B cell (primary cell): Measurements from ENCODE around the gene DVL1. TPM values are rescaled to one million over a fixed set of nuclear protein-coding genes. Genes with fewer than 3 reads are reported as not detected.

Source experiments
- ATAC-seq: fragments of 200-7000 bp; cut with Tn5 transposase; one replicate; pipeline ENCODE4 v1.10.0; 2021; ENCODE audit warnings: low read depth, mild to moderate bottlenecking, moderate number of reproducible peaks, moderate library complexity
- CTCF ChIA-PET: fragments of 350-600 bp; sonication (Branson Sonifier 250); formaldehyde crosslinking; loops from one replicate; lab custom pipeline; 2021; ENCODE audit warnings: antibody characterized with exemption, inconsistent platforms; lab: Charles Lee
- POLR2A ChIA-PET: fragments of 350-600 bp; sonication (Branson Sonifier 250); formaldehyde crosslinking; loops from one replicate; lab custom pipeline; 2021; ENCODE audit warnings: antibody characterized with exemption; lab: Charles Lee
- DNase-seq: peaks from one replicate; pipeline ENCODE4 v3.0.0; 2013
- H2AFZ ChIP-seq: 2 replicates; pipeline ENCODE4 v1.6.1; 2012; ENCODE audit warnings: mild to moderate bottlenecking, low read depth, low read length; ENCODE audit not compliant: insufficient read depth, poor library complexity, severe bottlenecking
- H3K27ac ChIP-seq, 2 donors: 1 replicate in 1 of 2; 2 replicates in 1 of 2; pipeline ENCODE4 v1.5.1; 2012 to 2013; ENCODE audit warnings: low read length in 2 of 2, mild to moderate bottlenecking in 2 of 2, moderate library complexity in 1 of 2
- H3K27me3 ChIP-seq, 4 experiments: fragments of 200-600 bp in 1 of 4; sonication (generic) in 1 of 4; replicated peaks in 1 of 4; 1 replicate in 2 of 4; 2 replicates in 2 of 4; pipeline versions ENCODE4 v1.6.1 to v1.7.0; 2013 to 2016; ENCODE audit warnings: low read length in 3 of 4, mild to moderate bottlenecking in 2 of 4, mixed read lengths in 1 of 4, moderate library complexity in 1 of 4; ENCODE audit not compliant: insufficient read depth in 4 of 4, control insufficient read depth in 3 of 4; ENCODE audit errors: control extremely low read depth in 1 of 4
- H3K36me3 ChIP-seq, 2 experiments: replicated peaks in 1 of 2; 1 replicate in 1 of 2; 2 replicates in 1 of 2; pipeline versions ENCODE4 v1.6.1 to v1.7.1; 2013; ENCODE audit warnings: low read length in 1 of 2; ENCODE audit not compliant: insufficient read depth in 2 of 2, control insufficient read depth in 1 of 2; ENCODE audit errors: control extremely low read depth in 1 of 2, extremely low read depth in 1 of 2
- H3K4me1 ChIP-seq, 2 donors: fragments of 200-600 bp in 1 of 2; sonication (generic) in 1 of 2; 1 replicate in 1 of 2; 2 replicates in 1 of 2; pipeline versions ENCODE4 v1.5.1 to v1.6.1; 2013 to 2017; ENCODE audit warnings: low read length in 2 of 2; ENCODE audit not compliant: control insufficient read depth in 2 of 2, insufficient read depth in 2 of 2
- H3K4me2 ChIP-seq: replicated peaks from 2 replicates; pipeline ENCODE3; 2012; ENCODE audit warnings: mild to moderate bottlenecking, low read depth, low read length; ENCODE audit not compliant: poor library complexity, severe bottlenecking
- H3K4me3 ChIP-seq, 5 experiments: fragments of 200-600 bp in 1 of 5; sonication (generic) in 1 of 5; 1 replicate in 3 of 5; 2 replicates in 2 of 5; pipeline versions ENCODE4 v1.5.1 to v1.7.0; 2011 to 2016; ENCODE audit warnings: low read length in 4 of 5, mild to moderate bottlenecking in 4 of 5, low read depth in 2 of 5, control low read depth in 1 of 5, moderate library complexity in 1 of 5; ENCODE audit not compliant: insufficient read depth in 1 of 5; ENCODE audit errors: control extremely low read depth in 1 of 5, extremely low read depth in 1 of 5
- H3K79me2 ChIP-seq: fragments of 200-600 bp; sonication (generic); one replicate; pipeline ENCODE4 v1.6.0; 2016; ENCODE audit warnings: low read length; ENCODE audit not compliant: control insufficient read depth, insufficient read depth
- H3K9ac ChIP-seq: fragments of 200-600 bp; sonication (generic); 2 replicates; pipeline ENCODE4 v1.6.1; 2017; ENCODE audit warnings: mild to moderate bottlenecking, low read length, moderate library complexity
- H3K9me3 ChIP-seq, 3 donors: one replicate each; pipeline versions ENCODE4 v1.6.1 to v1.7.1; 2013; ENCODE audit warnings: low read length in 2 of 3; ENCODE audit not compliant: control insufficient read depth in 2 of 3, insufficient read depth in 1 of 3; ENCODE audit errors: control extremely low read depth in 1 of 3
- H4K20me1 ChIP-seq: 2 replicates; pipeline ENCODE4 v1.6.0; 2012; ENCODE audit warnings: mild to moderate bottlenecking, low read length; ENCODE audit not compliant: insufficient read depth, control insufficient read depth, poor library complexity, severe bottlenecking
- H3K27ac Mint-ChIP-seq: one replicate; pipeline ENCODE4 v1.8.0; 2021; ENCODE audit warnings: mixed read lengths
- H3K27me3 Mint-ChIP-seq: one replicate; pipeline ENCODE4 v1.8.0; 2021; ENCODE audit warnings: mixed read lengths
- H3K4me1 Mint-ChIP-seq: one replicate; pipeline ENCODE4 v1.8.0; 2021; ENCODE audit warnings: mixed read lengths
- H3K4me3 Mint-ChIP-seq: one replicate; pipeline ENCODE4 v1.8.0; 2021; ENCODE audit warnings: mixed read lengths
- H3K9me3 Mint-ChIP-seq: one replicate; pipeline ENCODE4 v1.8.0; 2022; ENCODE audit warnings: mixed read lengths; ENCODE audit not compliant: insufficient read depth
- CTCF ChIP-seq: fragments of 200-600 bp; IDR thresholded peaks from one replicate; pipeline ENCODE4 v1.8.0; 2022; ENCODE audit warnings: antibody characterized with exemption, mild to moderate bottlenecking
- EZH2 ChIP-seq: IDR thresholded peaks from 2 replicates; pipeline ENCODE4 v1.6.1; 2012; ENCODE audit warnings: borderline replicate concordance, low read depth, mild to moderate bottlenecking, moderate library complexity, low read length; ENCODE audit not compliant: insufficient read depth, poor library complexity, severe bottlenecking
- WGBS: methylation state at CpG from one replicate; pipeline ENCODE4 v1.1.5; 2013; ENCODE audit warnings: missing lambda C conversion rate; ENCODE audit not compliant: insufficient coverage; 5-methylcytosine and 5-hydroxymethylcytosine counted together
- intact Hi-C: fragments of 100-400 bp; cut with micrococcal nuclease; formaldehyde crosslinking; loops from one replicate; pipeline ENCODE4 v1.10.0; 2022
- polyA plus RNA-seq: library from polyadenylated mRNA; depleted of rRNA; stranded (reverse); fragments of >200 nt; gene quantifications from 2 replicates; pipeline ENCODE4 v1.2.3, GENCODE V29; 2012
- total RNA-seq, 2 donors: library from RNA; stranded (reverse); fragments of 120-200 nt in 1 of 2; gene quantifications; 1 replicate in 1 of 2; 2 replicates in 1 of 2; pipeline versions ENCODE4 v1.2.3 to v1.2.4, GENCODE V29; 2013 to 2022

The DVL1 gene
- total and polyA plus RNA-seq, 2 donors (not counting 1 experiment from before 2014, with no cell fraction given) = 46.1 to 53.5 TPM

- H3K4me1 ChIP-seq = no peaks in the 10 kb centered on the region
- H4K20me1 ChIP-seq = no peaks in the 10 kb centered on the region
- no peaks in the 10 kb centered on the region for H3K27me3 ChIP-seq
- no peak overlapping the region for H3K4me2 ChIP-seq
- H3K9me3 ChIP-seq = peaks cover 0 to 7% (median 0%) of the 10 kb centered on the region in 3 donors
- H3K27ac Mint-ChIP-seq = no peak overlapping the region
- H3K27ac ChIP-seq = no peak overlapping the region
- intact Hi-C loops = no loop called here
- no peak overlapping the region for H2AFZ ChIP-seq
- no peak overlapping the region for H3K9ac ChIP-seq
- no peaks in the 10 kb centered on the region for H3K9me3 Mint-ChIP-seq
- no peaks in the 10 kb centered on the region for H3K27me3 Mint-ChIP-seq
- H3K4me3 ChIP-seq = no peak overlapping the region
- no peak for DNase-seq
- 94% methylated on average over 31 of the region's 32 CpGs for WGBS
- H3K4me1 Mint-ChIP-seq = peaks cover 2% of the 10 kb centered on the region
- TF ChIP-seq CTCF (no peak), EZH2 (no peak)
- ChIA-PET CTCF (no interaction called here), POLR2A (no interaction called here)
- H3K79me2 ChIP-seq = no peaks in the 10 kb centered on the region
- no peak overlapping the region for H3K4me3 Mint-ChIP-seq
- H3K36me3 ChIP-seq = peaks cover 0 to 12% of the 10 kb centered on the region in 2 experiments
- no peak for ATAC-seq
These were observed 12.1 kb downstream of the DVL1 start for GRCh38 chr1:1336931-1337792.

DNA sequence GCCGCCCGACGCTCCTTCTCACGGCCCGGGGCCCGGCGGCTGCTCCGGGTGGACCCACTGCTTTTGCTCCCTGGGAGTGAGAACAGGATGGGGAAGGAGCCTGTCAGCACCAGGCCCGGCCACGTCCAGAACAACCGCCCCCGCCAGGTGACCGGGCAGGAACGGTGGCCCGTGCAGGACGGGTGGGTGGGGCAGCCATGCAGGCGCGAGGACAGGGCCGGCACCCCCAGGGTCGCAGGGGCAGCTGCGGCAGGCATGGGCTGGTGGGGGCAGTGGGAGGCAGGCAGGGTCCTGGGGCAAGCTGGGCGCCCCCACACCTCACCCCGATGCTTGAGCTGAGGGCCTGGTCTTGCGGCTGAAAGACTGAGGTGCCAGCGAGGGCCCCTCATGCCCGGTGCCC, 12.8 kb downstream of the DVL1 start:
- Mint-ChIP-seq H3K4me1 (peaks cover 2% of the 10 kb centered on the region), H3K27me3 (no peaks in the 10 kb centered on the region), H3K9me3 (no peaks in the 10 kb centered on the region), H3K4me3 (no peak overlapping the region), H3K27ac (no peak overlapping the region)
- Histone ChIP-seq H3K79me2 (no peaks in the 10 kb centered on the region), H3K36me3 (peaks cover 0 to 12% of the 10 kb centered on the region in 2 experiments), H3K27me3 (no peaks in the 10 kb centered on the region), H3K9me3 (peaks cover 0 to 7% (median 0%) of the 10 kb centered on the region in 3 donors), H3K27ac (no peak overlapping the region), H3K4me3 (no peak overlapping the region), H3K4me2 (no peak overlapping the region), H2AFZ (no peak overlapping the region), H4K20me1 (no peaks in the 10 kb centered on the region), H3K9ac (no peak overlapping the region), H3K4me1 (peaks cover 0 to 2% of the 10 kb centered on the region in 2 donors)
- ChIA-PET CTCF (no interaction called here), POLR2A (no interaction called here)
- no peak for TF ChIP-seq EZH2
- no peak for TF ChIP-seq CTCF
- intact Hi-C loops = no loop called here
- WGBS = 96% methylated on average over 25 of the region's 26 CpGs
- DNase-seq = no peak
- no peak for ATAC-seq
